Measurements from ENCODE around the gene PSTPIP2.

PSTPIP2 gene

GRCh38 chr18:46040033-46040746 is 31.9 kb downstream of the PSTPIP2 start:
- no peak for DNase-seq (ENCODE audit: low read depth in 2 of 2, low spot score in 1 of 2)

GRCh38 chr18:46037512-46038305 is 34.4 kb downstream of the PSTPIP2 start:
- no peak for DNase-seq (ENCODE audit: low read depth in 2 of 2, low spot score in 1 of 2)

- no peak for DNase-seq (ENCODE audit: low read depth in 2 of 2, low spot score in 1 of 2)
Measured at GRCh38 chr18:46035696-46036680, 36.1 kb downstream of the PSTPIP2 start.

GRCh38 chr18:46034230-46034629 is 37.8 kb downstream of the PSTPIP2 start:
- no peak for DNase-seq (ENCODE audit: low read depth in 2 of 2, low spot score in 1 of 2)

- DNase-seq (ENCODE audit: low read depth in 2 of 2, low spot score in 1 of 2): no peak
Measured at GRCh38 chr18:46031741-46032140, 40.3 kb downstream of the PSTPIP2 start.

- DNase-seq (ENCODE audit: low read depth in 2 of 2, low spot score in 1 of 2): no peak
Measured at GRCh38 chr18:46028536-46028891, 43.5 kb downstream of the PSTPIP2 start.

GRCh38 chr18:46019936-46020335 is 52.1 kb downstream of the PSTPIP2 start:
- no peak for DNase-seq (ENCODE audit: low read depth in 2 of 2, low spot score in 1 of 2)

GRCh38 chr18:46013484-46014189 is 58.4 kb downstream of the PSTPIP2 start:
- DNase-seq (ENCODE audit: low read depth in 2 of 2, low spot score in 1 of 2): no peak

- DNase-seq (ENCODE audit: low read depth in 2 of 2, low spot score in 1 of 2): no peak
Measured at GRCh38 chr18:46010676-46011075, 61.4 kb downstream of the PSTPIP2 start.

- DNase-seq (ENCODE audit: low read depth in 2 of 2, low spot score in 1 of 2): no peak
Measured at GRCh38 chr18:46010050-46010449, 62.0 kb downstream of the PSTPIP2 start.

GRCh38 chr18:46009125-46009840 is 62.8 kb downstream of the PSTPIP2 start:
- no peak for DNase-seq (ENCODE audit: low read depth in 2 of 2, low spot score in 1 of 2)

- DNase-seq (ENCODE audit: low read depth in 2 of 2, low spot score in 1 of 2): no peak
Measured at GRCh38 chr18:46008531-46008930, 63.5 kb downstream of the PSTPIP2 start.

- DNase-seq (ENCODE audit: low read depth in 2 of 2, low spot score in 1 of 2): no peak
Measured at GRCh38 chr18:46007165-46007564, 64.9 kb downstream of the PSTPIP2 start.

- DNase-seq (ENCODE audit: low read depth in 2 of 2, low spot score in 1 of 2): no peak
Measured at GRCh38 chr18:46002934-46003333, 69.1 kb downstream of the PSTPIP2 start.

GRCh38 chr18:46001892-46002291 is 70.2 kb downstream of the PSTPIP2 start:
- no peak for DNase-seq (ENCODE audit: low read depth in 2 of 2, low spot score in 1 of 2)

GRCh38 chr18:46001074-46001473 is 71.0 kb downstream of the PSTPIP2 start:
- no peak for DNase-seq (ENCODE audit: low read depth in 2 of 2, low spot score in 1 of 2)

GRCh38 chr18:45999536-45999935 is 72.5 kb downstream of the PSTPIP2 start:
- DNase-seq (ENCODE audit: low read depth in 2 of 2, low spot score in 1 of 2): no peak

GRCh38 chr18:45998244-45998643 is 73.8 kb downstream of the PSTPIP2 start:
- no peak for DNase-seq (ENCODE audit: low read depth in 2 of 2, low spot score in 1 of 2)

- DNase-seq (ENCODE audit: low read depth in 2 of 2, low spot score in 1 of 2): no peak
Measured at GRCh38 chr18:45997700-45998151, 74.3 kb downstream of the PSTPIP2 start.

GRCh38 chr18:45995461-45995860 is 76.6 kb downstream of the PSTPIP2 start:
- no peak for DNase-seq (ENCODE audit: low read depth in 2 of 2, low spot score in 1 of 2)

Data from stimulated activated CD8-positive, alpha-beta memory T cell treated with anti-CD3 and anti-CD28 coated beads, Interleukin-4, amount 100 ng/mL, for 1 hour (primary cell).